ENCODE measurements around the gene YPEL5.
"Not testable (repeated sequence)": the region's sequence is repeated elsewhere in the genome, so short reads cannot be mapped to it uniquely, and the experiment has no call there.

The YPEL5 gene

DNA sequence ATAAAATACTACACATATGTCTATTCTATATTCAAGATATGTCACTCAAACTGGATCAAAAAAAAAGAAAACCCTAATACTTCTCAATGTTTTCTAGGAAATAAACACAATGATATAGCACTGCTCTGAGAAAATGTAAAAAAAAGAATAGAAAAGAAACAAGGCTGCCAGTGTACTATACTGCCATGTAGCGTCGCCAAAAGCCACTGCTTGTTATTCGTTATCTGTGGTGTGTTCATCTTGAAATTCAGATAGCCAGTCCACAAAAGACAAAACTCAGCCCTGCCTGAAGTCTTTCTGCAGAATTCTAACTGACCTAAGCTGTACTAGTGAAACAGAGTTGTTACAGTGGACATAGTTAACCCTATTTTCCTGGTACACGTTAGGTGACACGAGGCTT lies 12.2 kb upstream of the YPEL5 start:
- no peak overlapping the region for H3K4me3 ChIP-seq (ENCODE audit: low read length)
- DNase-seq (ENCODE audit: low read depth, low spot score), result no peak

DNA sequence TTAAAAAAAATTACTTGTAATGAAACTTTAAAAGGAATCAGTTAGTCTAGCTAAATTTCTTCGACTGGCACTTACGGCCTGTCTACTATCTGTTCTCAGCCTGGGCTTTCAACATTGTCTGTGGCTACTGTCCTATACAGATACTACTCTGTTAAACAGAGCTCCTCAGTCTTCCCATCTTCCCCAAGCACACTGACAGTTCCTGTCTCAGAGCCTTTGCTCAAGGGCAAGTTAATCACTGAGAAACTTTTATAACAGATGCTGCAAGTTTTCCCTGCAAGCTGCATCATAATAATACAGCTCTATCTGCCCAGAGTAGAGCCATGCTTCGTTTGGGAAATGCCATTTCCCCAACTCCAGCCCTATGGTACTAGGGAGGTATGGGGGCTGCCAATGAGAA lies 11.3 kb upstream of the YPEL5 start:
- no peak for DNase-seq (ENCODE audit: low read depth, low spot score)
- no peak overlapping the region for H3K4me3 ChIP-seq (ENCODE audit: low read length)

GRCh38 chr2:30136764-30137444 lies 9.9 kb upstream of the YPEL5 start:
- no peak overlapping the region for H3K4me3 ChIP-seq (ENCODE audit: low read length)
- no peak for DNase-seq (ENCODE audit: low read depth, low spot score)

DNA sequence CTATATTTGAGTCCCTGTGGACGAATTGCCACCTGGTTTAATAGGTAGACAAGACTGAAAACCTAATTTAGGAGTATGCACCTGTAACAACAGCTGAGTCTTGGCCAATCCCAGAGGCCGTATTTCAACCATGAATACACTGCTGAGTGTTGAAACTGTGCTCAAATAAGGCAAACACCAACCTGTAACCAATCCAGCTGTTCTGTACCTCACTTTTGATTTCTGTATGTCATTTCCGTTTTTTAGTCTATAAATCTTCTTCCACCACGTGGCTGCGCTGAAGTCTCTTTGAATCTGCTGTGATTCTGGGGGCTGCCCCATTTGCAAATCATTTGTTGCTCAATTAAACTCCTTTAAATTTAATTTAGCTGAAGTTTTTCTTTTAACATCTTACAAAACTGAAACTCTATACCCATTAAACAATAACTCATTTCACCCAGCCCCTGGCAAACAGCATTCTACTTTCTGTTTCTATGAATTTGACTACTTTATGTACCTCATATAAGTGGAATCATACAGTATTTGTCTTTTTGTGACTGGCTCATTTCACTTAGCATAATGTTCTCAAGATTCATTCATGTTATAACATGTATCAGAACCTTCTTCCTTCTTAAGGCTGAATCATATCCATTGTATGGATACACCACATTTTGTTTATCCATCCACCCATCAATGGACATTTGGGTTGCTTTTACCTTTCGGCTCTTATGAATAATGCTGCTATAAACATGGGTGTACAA lies 7.5 kb upstream of the YPEL5 start:
- no peak for DNase-seq (ENCODE audit: low read depth, low spot score)

DNA sequence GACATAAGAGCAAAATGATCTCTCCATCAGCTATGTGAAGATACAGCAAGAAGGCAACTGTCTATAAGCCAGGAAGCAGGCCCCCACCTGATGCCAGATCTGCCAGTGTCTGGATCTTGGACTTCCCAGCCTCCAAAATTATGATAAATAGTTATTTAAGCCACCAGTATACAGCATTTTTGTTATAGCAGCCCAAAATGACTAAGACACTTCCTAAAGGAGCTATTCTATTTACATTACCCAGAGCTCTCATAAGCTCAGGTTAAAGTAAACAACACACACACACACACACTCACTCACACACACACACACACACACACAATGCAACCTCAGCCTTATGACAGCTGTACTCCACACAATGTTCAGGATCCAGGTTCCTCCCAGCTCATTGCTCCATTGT lies 5.7 kb upstream of the YPEL5 start:
- DNase-seq (ENCODE audit: low read depth, low spot score), result no peak
- H3K4me3 ChIP-seq (ENCODE audit: low read length), result no peak overlapping the region

More for the DNA sequence above, 7.5 kb upstream of the YPEL5 start:
- H3K4me3 ChIP-seq (ENCODE audit: low read length), result no peak overlapping the region

- H3K4me3 ChIP-seq (ENCODE audit: low read length), result no peak overlapping the region
- no peak for DNase-seq (ENCODE audit: low read depth, low spot score)
Observed at GRCh38 chr2:30144260-30144659, 2.5 kb upstream of the YPEL5 start.

DNA sequence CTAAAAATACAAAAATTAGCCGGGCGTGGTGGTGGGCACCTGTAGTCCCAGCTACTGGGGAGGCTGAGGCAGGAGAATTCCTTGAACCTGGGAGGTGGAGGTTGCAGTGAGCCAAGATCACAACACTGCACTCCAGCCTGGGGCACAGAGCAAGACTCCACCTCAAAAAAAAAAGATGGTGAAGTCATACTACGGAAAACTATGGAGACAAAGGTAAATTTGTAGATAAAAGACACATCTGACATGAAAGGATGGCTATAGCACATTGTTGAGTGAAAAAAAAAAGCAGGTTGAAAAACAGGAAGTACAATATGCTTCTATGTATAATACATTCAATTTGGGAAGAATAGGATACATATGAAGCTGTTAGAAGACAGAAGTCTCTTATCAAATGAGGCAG lies 1.9 kb upstream of the YPEL5 start:
- DNase-seq (ENCODE audit: low read depth, low spot score), result not testable (repeated sequence)

DNA sequence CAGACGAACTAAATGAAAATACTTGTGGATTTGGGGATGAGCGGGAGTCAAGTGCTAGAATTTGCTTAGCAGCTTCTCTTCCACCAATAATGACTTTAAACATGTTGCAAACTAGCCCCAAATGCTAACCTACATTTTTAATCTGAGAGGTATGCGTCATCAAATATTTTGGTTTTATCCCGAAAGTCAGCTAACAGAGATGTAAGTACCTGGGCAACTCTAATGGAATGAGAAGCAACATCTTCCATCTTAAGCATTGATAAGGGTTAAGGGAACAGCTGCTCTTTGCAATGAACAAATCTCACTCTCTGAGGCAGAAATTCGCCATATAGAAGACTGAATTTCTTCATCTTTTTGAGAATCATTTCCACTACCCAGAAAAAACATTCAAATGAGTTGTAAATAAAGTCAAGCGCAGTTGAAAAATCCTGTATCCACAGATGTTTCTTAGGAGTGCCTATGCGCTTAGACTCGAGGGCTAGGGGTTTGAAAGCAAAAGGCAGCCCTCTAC lies 926 bp upstream of the YPEL5 start:
- H3K4me3 ChIP-seq (ENCODE audit: low read length), result peak overlapping the region; percentile 51
- DNase-seq (ENCODE audit: low read depth, low spot score), result no peak

More for the DNA sequence above, 1.9 kb upstream of the YPEL5 start:
- H3K4me3 ChIP-seq (ENCODE audit: low read length), result not testable (repeated sequence)

- DNase-seq (ENCODE audit: low read depth, low spot score), result no peak
- peak overlapping the region; percentile 56 for H3K4me3 ChIP-seq (ENCODE audit: low read length)
Observed at GRCh38 chr2:30147196-30147714, 448 bp downstream of the YPEL5 start.

GRCh38 chr2:30147715-30148610 lies 1.2 kb downstream of the YPEL5 start:
- peak overlapping the region; percentile 56 for H3K4me3 ChIP-seq (ENCODE audit: low read length)
- peak; percentile 4 for DNase-seq (ENCODE audit: low read depth, low spot score)

DNA sequence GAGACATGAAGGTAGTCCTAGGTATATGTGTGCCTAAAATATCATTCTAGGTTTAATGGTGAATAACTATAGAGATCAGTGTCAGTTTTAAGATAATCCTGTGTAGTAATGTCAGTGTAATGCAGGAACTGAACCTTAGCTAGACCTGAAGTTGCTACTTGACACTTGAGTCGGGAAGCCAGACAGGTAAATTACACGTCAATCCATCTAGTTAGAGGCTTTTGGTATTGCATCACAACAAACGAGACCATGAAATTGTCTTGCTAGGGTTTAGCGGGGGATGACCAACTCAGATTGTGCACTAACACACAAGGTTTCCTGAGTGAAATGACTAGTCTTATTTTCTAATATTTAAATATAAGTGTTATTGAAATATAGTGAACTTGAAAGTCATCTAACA lies 2.0 kb downstream of the YPEL5 start:
- no peak for DNase-seq (ENCODE audit: low read depth, low spot score)
- no peak overlapping the region for H3K4me3 ChIP-seq (ENCODE audit: low read length)

DNA sequence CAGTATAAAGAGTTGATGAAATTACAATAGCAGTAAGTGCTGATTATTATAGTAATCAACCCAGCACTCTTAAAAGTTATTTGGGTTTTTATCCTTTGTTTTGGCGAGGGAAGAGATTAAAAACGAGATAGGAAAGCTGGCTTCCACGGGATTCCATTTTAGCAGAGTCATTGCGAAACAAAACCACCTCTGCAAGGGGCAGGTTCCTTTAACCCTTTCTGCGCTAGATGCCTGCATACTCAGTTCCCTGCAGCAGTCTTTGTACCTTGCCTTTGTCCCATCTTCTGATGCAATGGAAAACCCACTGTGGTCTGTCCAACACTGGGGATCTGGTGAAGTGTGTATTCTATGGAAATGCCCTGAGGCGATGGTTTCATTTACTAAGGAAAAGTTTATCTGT lies 2.7 kb downstream of the YPEL5 start:
- DNase-seq (ENCODE audit: low read depth, low spot score), result no peak
- H3K4me3 ChIP-seq (ENCODE audit: low read length), result no peak overlapping the region

GRCh38 chr2:30149976-30150375 lies 3.2 kb downstream of the YPEL5 start:
- H3K4me3 ChIP-seq (ENCODE audit: low read length), result no peak overlapping the region
- no peak for DNase-seq (ENCODE audit: low read depth, low spot score)

- H3K4me3 ChIP-seq (ENCODE audit: low read length), result no peak overlapping the region
Observed at GRCh38 chr2:30150786-30151185, 4.0 kb downstream of the YPEL5 start.

GRCh38 chr2:30152385-30152784 lies 5.6 kb downstream of the YPEL5 start:
- H3K4me3 ChIP-seq (ENCODE audit: low read length), result no peak overlapping the region
- DNase-seq (ENCODE audit: low read depth, low spot score), result no peak

More at GRCh38 chr2:30150786-30151185, 4.0 kb downstream of the YPEL5 start:
- DNase-seq (ENCODE audit: low read depth, low spot score), result no peak

DNA sequence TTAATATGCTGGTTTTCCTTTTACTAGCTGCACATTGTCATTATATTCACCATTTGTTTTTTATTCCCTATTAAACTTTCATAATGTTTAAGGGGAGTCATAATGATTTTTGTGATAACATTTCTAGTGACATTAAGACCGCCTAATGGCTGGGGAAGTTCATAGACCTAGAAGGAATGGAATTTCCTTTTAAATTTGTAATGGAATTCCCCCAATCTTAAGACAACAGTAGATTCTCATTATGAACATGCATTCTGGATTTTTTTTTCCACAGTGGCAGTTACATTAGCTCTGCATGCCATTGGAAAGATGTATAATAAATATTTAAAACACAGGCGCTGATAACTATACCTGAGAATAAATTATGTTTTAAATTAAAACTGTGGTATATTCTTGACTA lies 8.4 kb downstream of the YPEL5 start:
- no peak overlapping the region for H3K4me3 ChIP-seq (ENCODE audit: low read length)
- no peak for DNase-seq (ENCODE audit: low read depth, low spot score)

DNA sequence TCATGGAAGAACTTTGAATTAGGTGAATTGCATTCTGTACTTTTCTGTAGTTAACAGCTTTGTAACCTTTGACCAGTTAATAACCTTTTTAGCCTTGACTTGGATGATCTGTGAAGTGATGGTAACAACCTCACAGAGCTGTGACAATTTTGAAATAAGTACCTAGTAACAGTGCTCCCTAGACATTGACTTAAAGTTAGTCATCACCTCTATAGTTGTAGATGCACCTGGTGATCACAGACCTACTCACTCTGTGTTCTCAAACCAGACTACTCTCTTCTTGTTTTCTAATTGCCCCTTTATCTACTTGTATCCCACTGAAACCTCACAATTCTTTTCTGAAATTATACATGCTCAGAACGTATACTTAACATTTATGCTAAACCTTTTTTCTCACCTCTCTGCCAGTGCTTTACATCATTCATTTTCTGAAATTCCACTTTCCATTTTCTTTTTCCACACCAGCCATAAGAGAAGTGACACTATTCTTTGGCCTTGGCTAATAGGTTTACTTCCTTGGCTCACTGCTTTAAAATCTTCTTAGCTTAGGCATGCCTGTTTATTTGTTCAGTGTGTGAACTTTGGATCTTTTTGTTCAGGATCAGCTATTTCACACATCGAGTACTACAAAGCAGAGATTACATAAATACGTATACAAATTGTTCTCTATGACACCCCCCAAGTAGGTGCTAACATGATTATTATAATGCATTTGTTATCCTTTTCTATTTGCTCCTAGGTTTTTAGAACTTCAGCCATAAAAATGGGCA lies 9.3 kb downstream of the YPEL5 start:
- DNase-seq (ENCODE audit: low read depth, low spot score), result no peak
- no peak overlapping the region for H3K4me3 ChIP-seq (ENCODE audit: low read length)

DNA sequence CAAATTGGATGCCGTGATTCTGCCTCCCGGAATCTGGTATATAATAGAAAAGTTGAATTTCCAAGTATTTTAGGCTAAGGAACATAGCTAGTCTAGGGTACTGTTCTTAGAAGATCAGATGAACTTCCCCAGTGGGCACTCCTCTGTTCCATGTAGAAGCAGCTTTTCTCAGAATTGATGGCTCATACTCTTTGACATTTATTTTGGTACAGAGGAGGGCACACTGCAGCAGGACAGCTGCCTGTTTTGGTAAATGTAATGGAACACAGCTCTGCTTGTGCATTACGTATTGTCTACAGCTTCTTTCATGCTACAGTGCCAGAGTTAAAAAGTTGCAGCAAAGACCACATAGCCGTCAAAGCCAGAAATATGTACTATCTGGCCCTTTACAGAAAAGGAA lies 10.8 kb downstream of the YPEL5 start:
- H3K4me3 ChIP-seq (ENCODE audit: low read length), result no peak overlapping the region
- no peak for DNase-seq (ENCODE audit: low read depth, low spot score)

DNA sequence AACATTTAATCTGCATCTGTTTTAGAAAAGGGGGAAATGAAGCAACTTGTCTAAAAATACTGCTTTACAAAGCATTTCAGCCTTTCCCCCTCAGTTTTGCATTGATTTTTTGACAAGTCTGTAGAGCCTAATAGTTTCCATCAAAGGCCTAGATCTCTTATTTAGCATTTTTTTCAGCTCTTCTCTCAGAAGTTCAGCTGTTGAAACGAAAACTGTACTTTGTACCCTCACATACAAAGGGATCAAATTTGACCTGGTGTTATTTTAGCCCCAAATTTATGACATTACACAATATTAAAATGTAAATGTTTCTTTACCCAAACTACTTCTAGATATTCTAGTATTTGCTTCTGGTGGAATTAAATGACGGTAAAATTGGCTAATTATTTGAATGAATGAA lies 13.0 kb downstream of the YPEL5 start:
- H3K4me3 ChIP-seq (ENCODE audit: low read length), result no peak overlapping the region
- DNase-seq (ENCODE audit: low read depth, low spot score), result no peak
